ENCODE results near the gene TNNT2. TPM values are rescaled to one million over a fixed set of nuclear protein-coding genes. Genes with fewer than 3 reads are reported as not detected.

Gene TNNT2
- total and polyA plus RNA-seq, 2 of the 13 experiments (the other 11 are each of a cell fraction or from before 2014, with no cell fraction given), result 0.20 to 0.63 TPM

- TF ChIP-seq ZGPAT (CRISPR knock-in tag; IDR thresholded peaks at IDR 0.05) (peak; percentile 48; the same call in 1 of the 2 replicates), ZNF33A (CRISPR knock-in tag; IDR thresholded peaks at IDR 0.05; ENCODE audit: borderline replicate concordance) (no peak), ZNF605 (CRISPR knock-in tag; IDR thresholded peaks at IDR 0.05) (peak; percentile 61; the same call in 1 of the 2 replicates), ZBTB4 (CRISPR knock-in tag; IDR thresholded peaks at IDR 0.05; ENCODE audit: borderline replicate concordance) (no peak), FOSL2 (CRISPR knock-in tag; IDR thresholded peaks at IDR 0.05) (peak; percentile 99), YY1 (IDR thresholded peaks at IDR 0.05; ENCODE audit: insufficient read depth, insufficient replicate concordance, low read depth, low read length) (peak; percentile 56), ZNF772 (CRISPR knock-in tag; IDR thresholded peaks at IDR 0.05) (no peak), DPF2 (CRISPR knock-in tag; IDR thresholded peaks at IDR 0.05; ENCODE audit: borderline replicate concordance, low read depth) (peak; percentile 66; the same call in 1 of the 2 replicates), ZFX (CRISPR knock-in tag; IDR thresholded peaks at IDR 0.05; ENCODE audit: low read depth) (peak; percentile 82), POLR2G (IDR thresholded peaks at IDR 0.05; ENCODE audit: low read depth, low read length) (peak; percentile 71), SIX4 (CRISPR knock-in tag; IDR thresholded peaks at IDR 0.05) (no peak), HDAC2 (CRISPR knock-in tag; IDR thresholded peaks at IDR 0.05) (peak; percentile 57; the same call in 1 of the 2 replicates), MAX (IDR thresholded peaks at IDR 0.05) (peak; percentile 61), ZNF704 (CRISPR knock-in tag; IDR thresholded peaks at IDR 0.05; ENCODE audit: borderline replicate concordance) (no peak), THAP11 (CRISPR knock-in tag; IDR thresholded peaks at IDR 0.05) (peak; percentile 50; the same call in 1 of the 2 replicates), MLX (CRISPR knock-in tag; IDR thresholded peaks at IDR 0.05) (peak; percentile 61; the same call in 1 of the 2 replicates), SAFB2 (CRISPR knock-in tag; IDR thresholded peaks at IDR 0.05; ENCODE audit: borderline replicate concordance, low read depth) (peak; percentile 42; the same call in 1 of the 2 replicates), NAIF1 (CRISPR knock-in tag; IDR thresholded peaks at IDR 0.05; ENCODE audit: borderline replicate concordance) (no peak), ZNF263 (CRISPR knock-in tag; IDR thresholded peaks at IDR 0.05) (0 out of 2 replicates have a peak, but pooled peaks have one; percentile 18), TFDP2 (CRISPR knock-in tag; IDR thresholded peaks at IDR 0.05) (0 out of 2 replicates have a peak, but pooled peaks have one; percentile 25), ZNF460 (CRISPR knock-in tag; IDR thresholded peaks at IDR 0.05; ENCODE audit: borderline replicate concordance) (no peak), CBFB (CRISPR knock-in tag; IDR thresholded peaks at IDR 0.05) (0 out of 2 replicates have a peak, but pooled peaks have one; percentile 27), HOXA3 (CRISPR knock-in tag; IDR thresholded peaks at IDR 0.05) (peak; percentile 67; the same call in 1 of the 2 replicates)
Observed at GRCh38 chr1:201405484-201405831, 28.0 kb upstream of the TNNT2 start (continued).
